Smooth muscle cell (in vitro differentiated cells): ENCODE measurements around the gene TGFB3. TPM values are rescaled to one million over a fixed set of nuclear protein-coding genes. Genes with fewer than 3 reads are reported as not detected.
"Not testable (repeated sequence)": the region's sequence is repeated elsewhere in the genome, so short reads cannot be mapped to it uniquely, and the experiment has no call there.

ENCODE experiments used
- DNase-seq: peaks from one replicate; lab custom pipeline; 2025; ENCODE audit not compliant: unreplicated experiment; lab: John Stamatoyannopoulos, UW
- H2AFZ ChIP-seq: fragments of 200-600 bp; sonication (generic); 2 replicates; pipeline ENCODE4 v1.6.0; 2016; ENCODE audit warnings: antibody characterized with exemption, low read depth, mild to moderate bottlenecking
- H3F3A ChIP-seq: fragments of 200-600 bp; sonication (generic); 2 replicates; pipeline ENCODE4 v1.6.0; 2017; ENCODE audit warnings: antibody characterized with exemption, low read depth
- H3K27ac ChIP-seq: fragments of 200-600 bp; sonication (generic); 2 replicates; pipeline ENCODE4 v1.5.1; 2016; ENCODE audit warnings: low read depth, mild to moderate bottlenecking
- H3K27me3 ChIP-seq: fragments of 200-600 bp; sonication (generic); 2 replicates; pipeline ENCODE4 v1.6.1; 2016; ENCODE audit warnings: low read depth, mild to moderate bottlenecking
- H3K36me3 ChIP-seq: fragments of 200-600 bp; sonication (generic); 2 replicates; pipeline ENCODE4 v1.5.1; 2016; ENCODE audit warnings: low read depth
- H3K4me1 ChIP-seq: fragments of 200-600 bp; sonication (generic); 2 replicates; pipeline ENCODE4 v1.5.1; 2016; ENCODE audit warnings: low read depth
- H3K4me2 ChIP-seq: fragments of 200-600 bp; sonication (generic); 2 replicates; pipeline ENCODE4 v1.6.0; 2016; ENCODE audit warnings: mild to moderate bottlenecking
- H3K4me3 ChIP-seq: fragments of 200-600 bp; sonication (generic); 2 replicates; pipeline ENCODE4 v1.5.1; 2016; ENCODE audit warnings: mild to moderate bottlenecking
- H3K79me2 ChIP-seq: fragments of 200-600 bp; sonication (generic); 2 replicates; pipeline ENCODE4 v1.6.0; 2016; ENCODE audit warnings: low read depth, mild to moderate bottlenecking
- H3K9ac ChIP-seq: fragments of 200-600 bp; sonication (generic); 2 replicates; pipeline ENCODE4 v1.6.0; 2016; ENCODE audit warnings: low read depth
- H3K9me3 ChIP-seq: fragments of 200-600 bp; sonication (generic); replicated peaks from 2 replicates; pipeline ENCODE4 v1.5.1; 2016; ENCODE audit warnings: low read depth
- H4K20me1 ChIP-seq: fragments of 200-600 bp; sonication (generic); 2 replicates; pipeline ENCODE4 v1.6.0; 2016; ENCODE audit warnings: low read depth
- CTCF ChIP-seq: fragments of 200-600 bp; sonication (generic); IDR thresholded peaks from 2 replicates; pipeline ENCODE4 v1.5.1; 2017; ENCODE audit warnings: borderline replicate concordance, mild to moderate bottlenecking, antibody characterized with exemption; ENCODE audit not compliant: insufficient read depth, poor library complexity, severe bottlenecking
- WGBS: methylation state at CpG from one replicate; pipeline ENCODE4 v1.1.7; 2016; ENCODE audit warnings: low lambda C conversion rate; 5-methylcytosine and 5-hydroxymethylcytosine counted together
- polyA plus RNA-seq: library from polyadenylated mRNA; unstranded; fragments of >200 nt; fragmentation: Nextera tagmentation; extraction: Ambion mirVana; gene quantifications from 2 replicates; pipeline ENCODE4 v1.2.1, GENCODE V29; 2016
- total RNA-seq: library from RNA; depleted of rRNA; stranded (reverse); fragments of >200 nt; gene quantifications from 2 replicates; pipeline ENCODE4 v1.2.3, GENCODE V29; 2014

The TGFB3 gene
- total and polyA plus RNA-seq, 2 experiments from 2014 or later, result 63.4 to 103 TPM

DNA sequence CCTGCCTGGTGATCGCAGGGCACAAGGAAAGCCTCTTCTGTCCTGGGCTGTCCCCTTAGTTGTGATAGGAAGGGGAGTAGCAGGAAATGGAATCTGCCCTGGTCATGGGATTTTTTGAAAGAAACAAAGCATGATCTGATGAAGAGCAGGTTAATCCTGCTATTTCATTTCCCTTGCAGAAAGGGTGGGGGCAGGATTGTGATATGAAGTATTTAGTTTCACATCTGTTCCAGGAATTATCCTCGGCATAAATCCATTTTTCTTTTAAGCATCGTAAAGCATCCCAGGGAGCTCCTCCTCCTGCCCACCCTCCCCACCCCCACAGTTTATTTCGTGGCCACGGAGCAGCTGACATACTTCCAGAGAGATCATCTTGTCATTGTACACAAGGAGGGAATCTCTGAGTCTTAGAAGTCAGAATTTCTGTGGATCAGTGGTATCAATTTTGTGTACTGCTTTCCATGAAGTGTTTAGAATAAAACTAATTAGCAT, 53.1 kb downstream of the TGFB3 start:
- Histone ChIP-seq H4K20me1 (no peaks in the 10 kb centered on the region), H3K36me3 (no peaks in the 10 kb centered on the region), H2AFZ (no peak overlapping the region), H3K27me3 (no peaks in the 10 kb centered on the region), H3K4me1 (peaks cover 3% of the 10 kb centered on the region), H3K9me3 (no peaks in the 10 kb centered on the region), H3K4me2 (peak overlapping the region; percentile 39), H3K4me3 (no peak overlapping the region), H3F3A (no peaks in the 10 kb centered on the region), H3K79me2 (no peaks in the 10 kb centered on the region), H3K9ac (no peak overlapping the region), H3K27ac (no peak overlapping the region)
- no peak for TF ChIP-seq CTCF
- WGBS, result 43% methylated on average over 5 of the region's 5 CpGs
- DNase-seq, result no peak

GRCh38 chr14:75927564-75928087, 54.2 kb downstream of the TGFB3 start:
- no peak overlapping the region for H3K4me3 ChIP-seq
- DNase-seq, result no peak
- no peaks in the 10 kb centered on the region for H3K9me3 ChIP-seq
- H3F3A ChIP-seq, result no peaks in the 10 kb centered on the region
- WGBS, result 86% methylated on average over 6 of the region's 6 CpGs
- peaks cover 3% of the 10 kb centered on the region for H3K4me1 ChIP-seq
- no peak overlapping the region for H2AFZ ChIP-seq
- no peaks in the 10 kb centered on the region for H4K20me1 ChIP-seq
- H3K36me3 ChIP-seq, result no peaks in the 10 kb centered on the region
- no peak overlapping the region for H3K27ac ChIP-seq
- no peak overlapping the region for H3K9ac ChIP-seq
- no peaks in the 10 kb centered on the region for H3K27me3 ChIP-seq
- H3K79me2 ChIP-seq, result no peaks in the 10 kb centered on the region
- no peak overlapping the region for H3K4me2 ChIP-seq
- TF ChIP-seq CTCF, result no peak

GRCh38 chr14:75926431-75927115, 55.2 kb downstream of the TGFB3 start:
- no peak overlapping the region for H2AFZ ChIP-seq
- 97% methylated on average over 4 of the region's 4 CpGs for WGBS
- no peak for TF ChIP-seq CTCF
- H3K27me3 ChIP-seq, result no peaks in the 10 kb centered on the region
- no peak overlapping the region for H3K27ac ChIP-seq
- no peak for DNase-seq
- H3K4me2 ChIP-seq, result no peak overlapping the region
- no peak overlapping the region for H3K4me3 ChIP-seq
- no peaks in the 10 kb centered on the region for H4K20me1 ChIP-seq
- no peak overlapping the region for H3K9ac ChIP-seq
- no peaks in the 10 kb centered on the region for H3K79me2 ChIP-seq
- no peaks in the 10 kb centered on the region for H3K36me3 ChIP-seq
- no peaks in the 10 kb centered on the region for H3F3A ChIP-seq
- no peaks in the 10 kb centered on the region for H3K9me3 ChIP-seq
- H3K4me1 ChIP-seq, result peaks cover 3% of the 10 kb centered on the region

DNA sequence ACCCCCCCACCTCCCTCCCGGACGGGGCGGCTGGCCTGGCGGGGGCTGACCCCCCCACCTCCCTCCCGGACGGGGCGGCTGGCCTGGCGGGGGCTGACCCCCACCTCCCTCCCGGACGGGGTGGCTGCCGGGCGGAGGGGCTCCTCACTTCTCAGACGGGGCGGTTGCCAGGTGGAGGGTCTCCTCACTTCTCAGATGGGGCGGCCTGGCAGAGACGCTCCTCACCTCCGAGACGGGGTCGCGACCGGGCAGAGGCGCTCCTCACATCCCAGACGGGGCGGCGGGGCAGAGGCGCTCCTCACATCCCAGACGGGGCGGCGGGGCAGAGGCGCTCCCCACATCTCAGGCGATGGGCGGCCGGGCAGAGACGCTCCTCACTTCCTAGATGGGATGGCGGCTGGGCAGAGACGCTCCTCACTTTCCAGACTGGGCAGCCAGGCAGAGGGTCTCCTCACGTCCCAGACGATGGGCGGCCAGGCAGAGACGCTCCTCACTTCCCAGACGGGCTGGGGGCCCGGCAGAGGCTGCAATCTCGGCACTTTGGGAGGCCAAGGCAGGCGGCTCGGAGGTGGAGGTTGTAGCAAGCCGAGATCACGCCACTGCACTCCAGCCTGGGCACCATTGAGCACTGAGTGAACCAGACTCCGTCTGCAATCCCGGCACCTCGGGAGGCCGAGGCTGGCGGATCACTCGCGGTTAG, 56.5 kb downstream of the TGFB3 start:
- DNase-seq, H3K9ac ChIP-seq, H2AFZ ChIP-seq, H3F3A ChIP-seq, H3K4me2 ChIP-seq, H3K27me3 ChIP-seq, H3K27ac ChIP-seq, H3K4me3 ChIP-seq, H4K20me1 ChIP-seq, H3K9me3 ChIP-seq, H3K36me3 ChIP-seq, H3K4me1 ChIP-seq, H3K79me2 ChIP-seq: not testable (repeated sequence)
- WGBS, result 97% methylated on average over 25 of the region's 54 CpGs

DNA sequence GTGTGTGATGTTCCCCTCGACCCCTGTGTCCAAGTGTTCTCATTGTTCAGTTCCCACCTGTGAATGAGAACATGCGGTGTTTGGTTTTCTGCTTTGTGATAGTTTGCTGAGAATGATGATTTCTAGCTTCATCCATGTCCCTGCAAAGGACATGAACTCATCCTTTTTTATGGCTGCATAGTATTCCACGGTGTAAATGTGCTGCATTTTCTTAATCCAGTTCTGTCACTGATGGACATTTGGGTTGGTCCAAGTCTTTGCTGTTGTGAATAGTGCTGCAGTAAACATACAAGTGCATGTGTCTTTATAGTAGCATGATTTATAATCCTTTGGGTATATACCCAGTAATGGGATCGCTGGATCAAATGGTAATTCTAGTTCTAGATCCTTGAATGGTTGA, 61.4 kb downstream of the TGFB3 start:
- H3K27ac ChIP-seq, H3K9me3 ChIP-seq, H3K79me2 ChIP-seq, H3K4me1 ChIP-seq, H3K4me2 ChIP-seq, H3F3A ChIP-seq, H2AFZ ChIP-seq, H3K4me3 ChIP-seq, H3K27me3 ChIP-seq, H3K36me3 ChIP-seq, H3K9ac ChIP-seq, H4K20me1 ChIP-seq, DNase-seq: not testable (repeated sequence)
- over 99% methylated on average over 4 of the region's 4 CpGs for WGBS
